Prostate gland (tissue), 2 donors: ENCODE data around the gene ACYP2.

ENCODE experiments used
- CTCF ChIP-seq, 4 experiments: fragments of 200-600 bp in 2 of 4; fragments of 450-650 bp in 2 of 4; sonication (generic) in 2 of 4; IDR thresholded peaks; 1 replicate in 3 of 4; 2 replicates in 1 of 4; pipeline ENCODE4 v1.5.1; 2016 to 2019; ENCODE audit warnings: antibody characterized with exemption in 4 of 4, mild to moderate bottlenecking in 2 of 4, moderate library complexity in 2 of 4
- POLR2AphosphoS5 ChIP-seq: sonication (generic); formaldehyde crosslinking; IDR thresholded peaks from one replicate; pipeline ENCODE4 v1.6.1; 2017; ENCODE audit warnings: antibody characterized with exemption

GRCh38 chr2:54260241-54260595 lies 144.8 kb downstream of the ACYP2 start:
- TF ChIP-seq CTCF (IDR thresholded peaks at IDR 0.05), result no peak
- TF ChIP-seq POLR2AphosphoS5, result no peak
